Mesenchymal stem cell (in vitro differentiated cells and primary cell): ENCODE data around the gene PGAP1.
A peak's percentile ranks its signal among the peaks of the same experiment; 100 is the strongest.

Source experiments
- DNase-seq: peaks from one replicate; pipeline ENCODE4 v3.0.0-alpha.2; 2013
- H2AFZ ChIP-seq: one replicate; pipeline ENCODE4 v1.6.1; 2013; ENCODE audit warnings: low read depth, mild to moderate bottlenecking, control low read depth, inconsistent platforms, low read length, moderate library complexity
- H2AK5ac ChIP-seq: 2 replicates; pipeline ENCODE4 v1.6.1; 2013; ENCODE audit warnings: low read length, moderate library complexity, mild to moderate bottlenecking, inconsistent platforms; ENCODE audit not compliant: severe bottlenecking
- H2BK120ac ChIP-seq: one replicate; pipeline ENCODE4 v1.6.1; 2013; ENCODE audit warnings: low read depth, mild to moderate bottlenecking, inconsistent platforms, low read length, moderate library complexity
- H2BK12ac ChIP-seq, 2 experiments: one replicate each; pipeline ENCODE4 v1.6.1; 2013; ENCODE audit warnings: inconsistent platforms in 2 of 2, low read length in 2 of 2, mild to moderate bottlenecking in 2 of 2, moderate library complexity in 2 of 2, control low read depth in 1 of 2
- H2BK15ac ChIP-seq: one replicate; pipeline ENCODE4 v1.6.1; 2013; ENCODE audit warnings: mild to moderate bottlenecking, low read depth, inconsistent platforms; ENCODE audit not compliant: poor library complexity, severe bottlenecking
- H2BK5ac ChIP-seq: 2 replicates; pipeline ENCODE4 v1.6.1; 2013; ENCODE audit warnings: low read depth, mild to moderate bottlenecking, low read length, control low read depth, inconsistent platforms; ENCODE audit not compliant: poor library complexity, severe bottlenecking
- H3K14ac ChIP-seq, 2 experiments: one replicate each; pipeline ENCODE4 v1.6.1; 2013; ENCODE audit warnings: inconsistent platforms in 2 of 2, low read length in 2 of 2, control low read depth in 1 of 2, mild to moderate bottlenecking in 1 of 2, moderate library complexity in 1 of 2
- H3K18ac ChIP-seq, 2 experiments: one replicate each; pipeline ENCODE4 v1.6.1; 2013; ENCODE audit warnings: inconsistent platforms in 2 of 2, low read length in 2 of 2, control low read depth in 1 of 2, low read depth in 1 of 2, mild to moderate bottlenecking in 1 of 2
- H3K23ac ChIP-seq, 2 experiments: one replicate each; pipeline ENCODE4 v1.6.1; 2013; ENCODE audit warnings: inconsistent platforms in 2 of 2, low read length in 2 of 2, mild to moderate bottlenecking in 2 of 2, moderate library complexity in 2 of 2, control low read depth in 1 of 2
- H3K27ac ChIP-seq: 2 replicates; pipeline ENCODE4 v1.5.1; 2013; ENCODE audit warnings: mild to moderate bottlenecking, moderate library complexity, low read length, control low read depth, inconsistent platforms; ENCODE audit not compliant: poor library complexity, severe bottlenecking
- H3K27me3 ChIP-seq, 2 experiments: 2 replicates each; pipeline versions ENCODE4 v1.6.1 to v1.7.0; 2013; ENCODE audit warnings: low read length in 2 of 2, mild to moderate bottlenecking in 2 of 2, moderate library complexity in 2 of 2, control low read depth in 1 of 2, inconsistent platforms in 1 of 2; ENCODE audit not compliant: control insufficient read depth in 1 of 2, insufficient read depth in 1 of 2
- H3K36me3 ChIP-seq, 2 experiments: 2 replicates each; pipeline versions ENCODE4 v1.6.1 to v1.7.0; 2013; ENCODE audit warnings: low read length in 2 of 2, control low read depth in 1 of 2, inconsistent platforms in 1 of 2, low read depth in 1 of 2, mild to moderate bottlenecking in 1 of 2; ENCODE audit not compliant: insufficient read depth in 2 of 2, control insufficient read depth in 1 of 2
- H3K4ac ChIP-seq, 2 experiments: one replicate each; pipeline ENCODE4 v1.6.1; 2013; ENCODE audit warnings: inconsistent platforms in 2 of 2, low read length in 2 of 2, mild to moderate bottlenecking in 2 of 2, moderate library complexity in 2 of 2, control low read depth in 1 of 2, low read depth in 1 of 2
- H3K4me1 ChIP-seq: 2 replicates; pipeline ENCODE4 v1.6.1; 2013; ENCODE audit warnings: low read depth, low read length, control low read depth; ENCODE audit not compliant: control insufficient read depth, insufficient read depth
- H3K4me2 ChIP-seq: 2 replicates; pipeline ENCODE4 v1.6.1; 2013; ENCODE audit warnings: low read length, mild to moderate bottlenecking, inconsistent platforms; ENCODE audit not compliant: poor library complexity, severe bottlenecking
- H3K4me3 ChIP-seq, 2 experiments: 2 replicates each; pipeline versions ENCODE4 v1.5.1 to v1.7.0; 2013; ENCODE audit warnings: low read length in 2 of 2, mild to moderate bottlenecking in 2 of 2, control low read depth in 1 of 2, low read depth in 1 of 2; ENCODE audit not compliant: insufficient read depth in 1 of 2
- H3K79me1 ChIP-seq: replicated peaks from 2 replicates; pipeline ENCODE4 v1.6.1; 2013; ENCODE audit warnings: mild to moderate bottlenecking, control low read depth, low read length, inconsistent platforms; ENCODE audit not compliant: poor library complexity, severe bottlenecking
- H3K9ac ChIP-seq: 2 replicates; pipeline ENCODE4 v1.7.0; 2013; ENCODE audit warnings: mild to moderate bottlenecking, low read length, moderate library complexity
- H3K9me3 ChIP-seq: 2 replicates; pipeline ENCODE4 v1.7.0; 2013; ENCODE audit warnings: mild to moderate bottlenecking, low read length; ENCODE audit not compliant: control insufficient read depth
- H4K8ac ChIP-seq: one replicate; pipeline ENCODE4 v1.6.1; 2013; ENCODE audit warnings: inconsistent platforms, mild to moderate bottlenecking, low read length, moderate library complexity
- H4K91ac ChIP-seq: one replicate; pipeline ENCODE4 v1.6.1; 2013; ENCODE audit warnings: mild to moderate bottlenecking, low read length, inconsistent platforms
- whole genome bisulfite sequencing: methylation state at CpG from one replicate; pipeline ENCODE4 v1.1.7; 2013; ENCODE audit warnings: mixed read lengths; 5-methylcytosine and 5-hydroxymethylcytosine counted together

PGAP1 gene

DNA sequence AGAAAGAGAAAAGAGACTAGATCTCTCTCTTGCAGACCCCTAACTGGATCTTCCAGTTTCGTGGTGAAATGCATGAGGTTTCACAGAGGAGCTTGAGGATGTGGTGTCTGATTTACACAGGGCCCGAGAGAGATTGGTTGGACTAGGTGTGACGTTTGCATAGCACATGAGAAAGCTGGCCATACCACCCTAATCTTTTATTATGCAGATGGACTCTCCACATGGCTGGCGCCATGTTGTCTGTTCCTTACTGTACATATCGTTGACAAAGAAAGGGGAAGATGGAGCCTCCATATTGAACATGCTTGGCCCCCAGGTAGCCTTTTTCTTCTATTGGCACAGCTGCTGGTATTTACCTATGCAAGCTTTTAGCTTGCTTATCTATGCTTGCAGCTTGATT lies 27.5 kb upstream of the PGAP1 start:
- Histone ChIP-seq H3K4me2 (no peak overlapping the region), H3K9me3 (no peaks in the 10 kb centered on the region), H2BK120ac (no peak overlapping the region), H2BK5ac (no peak overlapping the region), H3K4me3 (no peak overlapping the region), H3K14ac (no peak overlapping the region), H2AK5ac (no peak overlapping the region), H3K23ac (no peak overlapping the region), H4K8ac (no peak overlapping the region), H3K4me1 (no peaks in the 10 kb centered on the region), H3K79me1 (no peaks in the 10 kb centered on the region), H3K27ac (no peak overlapping the region), H3K9ac (no peak overlapping the region), H3K18ac (no peak overlapping the region), H3K4ac (no peak overlapping the region), H2AFZ (no peak overlapping the region), H2BK15ac (no peak overlapping the region), H2BK12ac (no peak overlapping the region), H4K91ac (no peak overlapping the region), H3K27me3 (no peaks in the 10 kb centered on the region), H3K36me3 (no peaks in the 10 kb centered on the region)
- DNase-seq: no peak
- WGBS: 92% methylated on average over 5 of the region's 5 CpGs

DNA sequence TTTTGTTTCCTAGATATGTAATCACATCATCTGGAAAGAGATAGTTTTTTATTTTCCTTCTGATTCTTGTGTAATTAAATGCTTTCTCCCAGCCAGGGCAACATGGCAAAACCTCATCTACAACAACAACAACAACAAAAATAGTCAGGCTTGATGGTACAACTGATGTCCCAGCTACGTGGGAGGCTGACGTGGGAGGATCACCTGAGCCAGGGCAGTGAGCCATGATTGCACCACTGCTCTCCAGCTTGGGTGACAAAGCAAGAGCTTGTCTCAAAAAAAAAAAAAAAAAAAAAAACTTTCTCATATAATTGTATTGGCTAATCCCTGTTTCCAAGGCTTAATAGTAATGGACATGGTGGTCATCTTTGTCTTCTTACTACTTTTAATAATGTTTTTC lies 26.4 kb upstream of the PGAP1 start:
- no peak overlapping the region for H2BK5ac ChIP-seq
- no peak overlapping the region for H3K9ac ChIP-seq
- no peak overlapping the region for H4K8ac ChIP-seq
- H2BK15ac ChIP-seq: no peak overlapping the region
- H3K27ac ChIP-seq: no peak overlapping the region
- no peak overlapping the region for H3K4me2 ChIP-seq
- H3K18ac ChIP-seq: peak overlapping the region in 1 of 2 experiments; percentile 34
- no peak overlapping the region for H3K23ac ChIP-seq
- no peaks in the 10 kb centered on the region for H3K4me1 ChIP-seq
- H3K9me3 ChIP-seq: no peaks in the 10 kb centered on the region
- no peak overlapping the region for H3K4ac ChIP-seq
- no peak overlapping the region for H2BK120ac ChIP-seq
- no peak overlapping the region for H3K14ac ChIP-seq
- no peak overlapping the region for H4K91ac ChIP-seq
- H2BK12ac ChIP-seq: no peak overlapping the region
- H3K36me3 ChIP-seq: no peaks in the 10 kb centered on the region
- no peaks in the 10 kb centered on the region for H3K79me1 ChIP-seq
- no peak overlapping the region for H3K4me3 ChIP-seq
- no peak overlapping the region for H2AK5ac ChIP-seq
- WGBS: 100% methylated on average over 2 of the region's 2 CpGs
- H2AFZ ChIP-seq: no peak overlapping the region
- no peak for DNase-seq
- H3K27me3 ChIP-seq: no peaks in the 10 kb centered on the region

- H3K9me3 ChIP-seq: no peaks in the 10 kb centered on the region
- no peak overlapping the region for H4K8ac ChIP-seq
- no peaks in the 10 kb centered on the region for H3K36me3 ChIP-seq
- no peak overlapping the region for H3K23ac ChIP-seq
- no peak overlapping the region for H3K27ac ChIP-seq
- H2AFZ ChIP-seq: no peak overlapping the region
- H3K14ac ChIP-seq: no peak overlapping the region
- no peak overlapping the region for H3K4ac ChIP-seq
- H2BK15ac ChIP-seq: no peak overlapping the region
- H2BK12ac ChIP-seq: no peak overlapping the region
- no peak for DNase-seq
- no peaks in the 10 kb centered on the region for H3K27me3 ChIP-seq
- no peak overlapping the region for H2BK120ac ChIP-seq
- no peak overlapping the region for H3K4me2 ChIP-seq
- H3K18ac ChIP-seq: no peak overlapping the region
- no peak overlapping the region for H3K4me3 ChIP-seq
- no peak overlapping the region for H4K91ac ChIP-seq
- H2BK5ac ChIP-seq: no peak overlapping the region
- no peaks in the 10 kb centered on the region for H3K79me1 ChIP-seq
- H3K4me1 ChIP-seq: no peaks in the 10 kb centered on the region
- H3K9ac ChIP-seq: no peak overlapping the region
- WGBS: 40% methylated on average over 1 of the region's 2 CpGs
- H2AK5ac ChIP-seq: no peak overlapping the region
Measured at GRCh38 chr2:196951973-196952372, 25.5 kb upstream of the PGAP1 start.

- Histone ChIP-seq H2AFZ (no peak overlapping the region), H3K9me3 (no peaks in the 10 kb centered on the region), H3K4me1 (no peaks in the 10 kb centered on the region), H2BK12ac (no peak overlapping the region), H2BK15ac (no peak overlapping the region), H3K4me3 (no peak overlapping the region), H3K4ac (no peak overlapping the region), H3K27me3 (no peaks in the 10 kb centered on the region), H3K27ac (no peak overlapping the region), H4K91ac (no peak overlapping the region), H3K36me3 (no peaks in the 10 kb centered on the region), H3K9ac (no peak overlapping the region), H2BK120ac (no peak overlapping the region), H3K4me2 (no peak overlapping the region), H2AK5ac (no peak overlapping the region), H3K23ac (no peak overlapping the region), H3K14ac (no peak overlapping the region), H4K8ac (no peak overlapping the region), H3K79me1 (no peaks in the 10 kb centered on the region), H2BK5ac (no peak overlapping the region), H3K18ac (no peak overlapping the region)
- 75% methylated on average over 4 of the region's 5 CpGs for WGBS
- no peak for DNase-seq
Measured at GRCh38 chr2:196949116-196949515, 22.6 kb upstream of the PGAP1 start.
